ENCODE measurements around the gene POLR2I. TPM values are rescaled to one million over a fixed set of nuclear protein-coding genes. Genes with fewer than 3 reads are reported as not detected.

Gene POLR2I
- total and polyA plus RNA-seq, 2 donors (not counting 1 experiment from before 2014, with no cell fraction given): 33.4 to 39.1 TPM

GRCh38 chr19:36113894-36114720 is 568 bp downstream of the POLR2I start:
- H3K4me2 ChIP-seq (replicated peaks; ENCODE audit: low read depth, low read length, poor library complexity, severe bottlenecking): peak overlapping the region; percentile 80
- Mint-ChIP-seq H3K4me1 (peaks cover 40% of the 10 kb centered on the region), H3K27ac (peak overlapping the region; percentile 99), H3K4me3 (peak overlapping the region; percentile 95), H3K27me3 (no peaks in the 10 kb centered on the region), H3K9me3 (ENCODE audit: insufficient read depth) (no peaks in the 10 kb centered on the region)
- peaks cover 0 to 6% (median 0%) of the 10 kb centered on the region in 3 donors for H3K9me3 ChIP-seq (ENCODE audit: control extremely low read depth in 1 of 3, control insufficient read depth in 2 of 3, insufficient read depth in 1 of 3, low read length in 2 of 3)
- H3K4me3 ChIP-seq (ENCODE audit: control extremely low read depth in 1 of 5, extremely low read depth in 1 of 5, insufficient read depth in 1 of 5, low read depth in 2 of 5, low read length in 4 of 5): peak overlapping the region; percentile 76 to 91 (median 79)
- intact Hi-C loops (cut with micrococcal nuclease): loop anchor here (1.0 to 10.0 kb wide), 2 partner anchors 119 to 469 kb away; partner anchors contain the start of genes COX6B1, ETV2 and SDHAF1
- TF ChIP-seq EZH2 (IDR thresholded peaks at IDR 0.05; ENCODE audit: borderline replicate concordance, insufficient read depth, low read depth, low read length, poor library complexity, severe bottlenecking) (no peak), CTCF (IDR thresholded peaks at IDR 0.05) (no peak)
- H3K27me3 ChIP-seq (replicated peaks in 1 of 4; ENCODE audit: control extremely low read depth in 1 of 4, control insufficient read depth in 3 of 4, insufficient read depth in 4 of 4, low read length in 3 of 4): no peaks in the 10 kb centered on the region
- peak overlapping the region; percentile 84 for H2AFZ ChIP-seq (ENCODE audit: insufficient read depth, low read depth, low read length, poor library complexity, severe bottlenecking)
- peak overlapping the region; percentile 84 to 90 for H3K27ac ChIP-seq (ENCODE audit: low read length in 2 of 2)
- peaks cover 16 to 23% of the 10 kb centered on the region in 2 donors for H3K4me1 ChIP-seq (ENCODE audit: control insufficient read depth in 2 of 2, insufficient read depth in 2 of 2, low read length in 2 of 2)
- ChIA-PET POLR2A (interaction anchor here (0.6 to 3.4 kb wide), 7 partner anchors 14 to 1353 kb away, joined by 3 to 22 read pairs (median 3); partner anchors contain the start of genes CAPNS1, THAP8 and WDR62), CTCF (interaction anchor here (1.0 to 5.6 kb wide), 2 partner anchors 13 to 60 kb away, joined by 3 to 42 read pairs; partner anchors contain the start of gene THAP8)
- H4K20me1 ChIP-seq (ENCODE audit: control insufficient read depth, insufficient read depth, low read length, poor library complexity, severe bottlenecking): peaks cover 7% of the 10 kb centered on the region
- DNase-seq: peak; percentile 29
- ATAC-seq (ENCODE audit: low read depth): no peak
- 17% methylated on average over 47 of the region's 48 CpGs for WGBS (ENCODE audit: insufficient coverage)
- H3K36me3 ChIP-seq (replicated peaks in 1 of 2; ENCODE audit: control extremely low read depth in 1 of 2, control insufficient read depth in 1 of 2, extremely low read depth in 1 of 2, insufficient read depth in 2 of 2, low read length in 1 of 2): peaks cover 0 to 24% of the 10 kb centered on the region in 2 experiments
- peaks cover 45% of the 10 kb centered on the region for H3K79me2 ChIP-seq (ENCODE audit: control insufficient read depth, insufficient read depth, low read length)
- peak overlapping the region; percentile 73 for H3K9ac ChIP-seq (ENCODE audit: low read length)
